Measurements from ENCODE around the gene CLDN15.
"Not testable (repeated sequence)": the region's sequence is repeated elsewhere in the genome, so short reads cannot be mapped to it uniquely, and the experiment has no call there.

The CLDN15 gene

DNA sequence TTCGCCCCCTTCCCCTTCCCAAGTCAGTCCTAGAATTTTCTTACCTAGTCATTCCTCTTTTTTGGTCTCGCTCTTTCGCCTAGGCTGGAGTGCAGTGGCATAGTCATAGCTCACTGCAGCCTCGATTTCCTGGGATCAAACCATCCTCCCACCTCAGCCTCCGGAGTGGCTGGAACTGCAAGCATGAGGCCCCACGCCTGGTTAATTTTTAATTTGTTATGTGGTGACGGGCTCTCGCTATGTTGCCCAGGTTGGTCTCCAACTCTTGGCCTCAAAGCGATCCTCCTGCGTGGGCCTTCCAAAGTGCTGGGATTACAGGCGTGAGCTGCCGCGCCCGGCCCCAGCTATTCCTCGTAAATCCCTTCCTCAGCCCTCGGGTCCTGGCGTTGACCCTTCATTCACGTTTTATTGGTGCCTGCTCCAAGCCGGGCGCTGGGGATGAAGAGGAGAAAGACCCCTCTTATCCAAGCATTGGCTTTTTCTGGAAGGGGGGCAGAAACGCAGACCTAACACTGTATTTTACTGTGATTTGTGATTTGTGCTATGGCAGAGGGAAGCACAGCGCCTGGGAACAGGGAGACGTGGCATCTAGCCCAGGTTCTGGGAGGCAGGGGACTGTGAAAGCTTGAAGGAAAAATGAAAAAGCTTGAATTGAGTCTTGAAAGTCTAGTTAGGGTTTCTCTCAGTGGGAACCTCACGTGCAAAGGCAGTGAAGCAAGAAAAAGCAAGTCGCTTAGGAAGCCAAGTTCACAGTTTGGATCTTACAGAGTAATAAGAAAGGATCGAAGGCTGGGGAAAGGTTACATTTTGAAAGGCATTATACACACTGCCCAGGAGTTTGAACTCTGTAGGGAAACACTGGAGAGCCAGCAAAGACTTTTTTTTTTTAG, 19.1 kb downstream of the CLDN15 start:
- DNase-seq: no peak

DNA sequence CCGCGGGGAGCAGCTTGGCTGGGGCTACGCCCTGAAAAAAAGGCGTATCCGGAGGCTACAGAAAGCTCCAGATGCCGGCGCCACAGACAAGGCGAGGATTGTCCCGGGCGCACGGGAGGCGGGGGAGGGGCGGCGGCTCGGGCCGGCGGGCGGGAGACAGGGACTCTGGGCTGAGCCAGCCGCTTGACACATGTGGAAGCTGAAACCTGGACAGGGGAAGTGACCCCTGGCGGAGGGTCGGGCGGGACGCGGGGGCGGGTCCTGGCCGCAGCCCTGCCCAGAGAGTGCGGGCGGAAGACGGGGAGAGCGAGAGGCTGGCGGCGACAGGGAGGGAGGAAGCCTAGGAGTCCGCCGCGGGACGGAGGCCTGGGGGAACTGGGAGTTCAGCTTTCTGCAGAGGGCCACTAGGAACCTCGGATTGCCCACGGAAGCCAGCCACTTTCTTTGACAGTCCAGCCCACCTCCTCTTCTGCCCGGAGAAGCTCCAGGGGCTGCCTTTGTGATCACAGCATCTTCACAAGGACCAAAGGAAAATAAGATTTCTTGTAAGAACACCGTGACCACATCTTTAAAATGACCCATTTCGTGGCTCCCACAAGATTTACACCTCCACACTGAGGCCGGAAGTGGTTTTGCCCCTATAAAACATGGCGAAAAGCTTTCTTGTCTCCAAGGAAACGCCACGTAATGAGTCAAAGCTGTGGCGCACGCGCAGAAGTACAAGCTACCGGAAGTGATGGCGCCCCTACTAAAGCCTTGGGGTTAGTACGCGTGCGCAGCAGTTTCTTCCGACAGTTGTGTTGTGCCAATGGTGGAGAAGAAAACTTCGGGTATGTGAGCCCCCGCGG, 20.0 kb downstream of the CLDN15 start, which contains the start of the genes PLOD3 and ZNHIT1:
Gene PLOD3, minus strand, starts transcription at position 194 of the 848 bp plus-strand sequence. CDS start 307 bp downstream, outside the sequence.
Gene ZNHIT1, plus strand, starts transcription at position 778 of the 848 bp plus-strand sequence. Its CDS starts 31 bp downstream, at position 809.
- peak; percentile 94 for DNase-seq

DNA sequence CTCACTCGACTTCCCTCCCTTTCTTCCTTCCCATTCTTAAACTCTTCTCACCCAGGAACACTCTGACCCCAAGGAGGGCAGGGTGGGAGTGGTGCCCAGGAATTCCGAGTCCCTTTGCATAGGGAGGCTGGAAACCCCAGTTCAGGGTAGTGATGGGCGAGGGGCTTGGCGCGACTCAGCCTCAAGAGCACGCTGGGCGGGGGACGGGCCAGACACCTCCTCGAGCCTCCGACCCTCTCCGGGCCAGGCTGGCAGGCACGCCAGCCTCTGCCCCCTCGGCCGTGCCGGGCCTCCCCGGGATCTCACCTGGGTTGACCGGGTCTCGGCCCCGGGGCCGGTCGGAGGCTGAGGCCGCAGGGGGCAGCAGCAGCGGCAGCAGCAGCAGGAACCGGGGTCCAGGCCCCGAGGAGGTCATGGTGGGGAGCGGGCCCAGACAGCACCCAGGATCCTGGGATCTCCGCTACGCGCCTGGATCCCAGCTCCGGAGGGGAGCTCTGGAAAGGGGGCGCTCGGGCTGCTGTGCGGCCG, 20.7 kb downstream of the CLDN15 start:
- DNase-seq: no peak

DNA sequence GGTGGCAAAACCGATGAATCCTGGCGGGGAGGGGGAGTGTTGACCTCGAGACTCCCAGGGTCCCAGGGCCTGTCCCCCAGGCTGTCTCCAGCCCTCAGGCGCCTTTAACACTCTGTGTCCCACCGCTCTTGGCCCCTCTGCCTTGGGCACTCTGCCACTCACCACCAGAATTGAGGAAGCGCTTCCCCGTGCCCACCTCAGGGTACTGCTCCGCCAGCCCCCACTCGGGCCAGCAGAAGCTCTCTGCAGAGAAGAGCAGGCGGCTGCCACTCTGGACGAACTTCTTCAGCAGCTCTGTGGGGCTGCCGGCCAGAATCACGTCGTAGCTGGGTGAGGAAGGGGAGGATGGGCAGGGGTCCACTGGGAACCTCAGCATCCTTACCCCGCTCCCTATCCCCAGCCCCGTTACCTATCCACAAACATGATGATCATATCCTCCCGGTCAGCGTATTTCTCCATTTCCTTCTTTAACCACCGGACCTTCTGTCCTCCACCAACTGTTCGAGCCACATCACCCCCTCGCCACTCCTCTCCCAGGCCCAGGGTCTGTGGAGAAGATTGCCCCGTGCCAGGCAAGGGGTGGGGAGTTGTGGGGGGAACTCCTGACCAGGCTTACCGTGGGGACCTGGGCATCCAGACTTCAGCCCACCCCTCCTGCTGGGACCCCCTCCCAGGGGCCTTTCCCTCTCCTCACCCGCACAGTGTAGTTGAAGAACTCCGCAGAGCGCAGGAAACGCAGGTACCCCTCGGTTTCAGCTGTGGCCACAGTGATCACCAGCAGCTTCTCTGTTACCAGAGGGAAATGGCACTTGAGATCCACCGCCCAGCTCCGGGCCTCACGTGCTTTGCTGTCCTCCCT, 21.4 kb downstream of the CLDN15 start:
- no peak for DNase-seq

DNA sequence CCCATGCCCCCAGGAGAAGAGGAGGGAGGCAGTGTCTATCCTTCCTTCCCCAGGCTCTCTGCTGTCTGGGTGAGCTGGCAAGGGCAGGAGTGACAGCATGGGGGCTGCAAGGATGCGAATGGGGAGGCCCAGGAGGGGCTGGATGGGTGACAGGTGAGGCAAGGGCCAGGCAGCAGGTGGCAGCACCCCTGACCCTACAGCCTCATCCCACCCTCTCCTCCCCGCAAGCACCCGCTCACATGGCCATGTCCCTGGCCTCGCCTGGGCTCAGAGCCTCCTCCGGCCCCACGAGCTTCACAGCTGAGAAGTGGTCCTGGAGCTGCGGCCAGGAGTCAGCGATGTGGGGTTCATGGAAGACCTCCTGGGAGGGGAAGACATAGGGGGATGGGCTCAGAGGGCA, 25.6 kb downstream of the CLDN15 start:
- no peak for DNase-seq

DNA sequence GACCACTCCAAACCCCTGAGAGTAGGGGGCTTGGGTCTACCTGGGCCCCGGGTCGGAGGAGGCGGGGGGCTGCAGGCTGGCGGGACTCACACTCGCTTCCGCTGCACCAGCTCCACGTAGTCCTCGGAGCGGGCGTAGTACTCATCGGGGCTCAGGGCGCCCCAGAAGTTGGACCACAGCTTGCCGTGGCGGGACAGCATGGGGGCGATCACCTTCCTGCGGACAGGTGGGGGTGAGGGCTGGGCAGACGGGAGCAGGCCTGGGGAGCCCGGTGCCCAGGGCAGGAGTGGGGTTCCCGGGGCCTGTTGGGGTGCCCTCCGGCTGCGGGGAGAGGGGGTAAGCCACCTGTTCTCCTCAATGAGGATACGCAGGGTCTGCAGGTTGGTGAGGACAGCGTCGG, 26.1 kb downstream of the CLDN15 start:
- DNase-seq: no peak

DNA sequence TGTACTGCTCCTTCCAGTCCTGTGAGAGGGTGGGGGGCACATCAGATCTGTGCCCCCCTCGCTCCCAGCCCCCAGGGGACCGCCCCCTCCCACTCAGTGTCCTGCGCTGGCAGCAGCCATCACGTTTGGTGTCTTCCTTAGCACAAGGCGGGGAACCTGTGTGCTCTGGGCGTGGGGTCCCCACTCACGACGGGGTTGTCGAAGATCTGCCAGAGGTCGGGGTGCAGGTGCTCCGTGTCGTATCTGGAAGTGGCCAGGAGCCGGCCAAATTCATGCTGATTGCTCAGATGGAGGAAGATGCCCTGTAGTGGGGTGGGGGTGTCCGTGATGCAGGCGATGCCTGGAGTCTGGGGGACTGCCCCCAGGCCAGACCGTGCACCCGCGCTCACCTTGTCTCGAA, 27.5 kb downstream of the CLDN15 start:
- no peak for DNase-seq

DNA sequence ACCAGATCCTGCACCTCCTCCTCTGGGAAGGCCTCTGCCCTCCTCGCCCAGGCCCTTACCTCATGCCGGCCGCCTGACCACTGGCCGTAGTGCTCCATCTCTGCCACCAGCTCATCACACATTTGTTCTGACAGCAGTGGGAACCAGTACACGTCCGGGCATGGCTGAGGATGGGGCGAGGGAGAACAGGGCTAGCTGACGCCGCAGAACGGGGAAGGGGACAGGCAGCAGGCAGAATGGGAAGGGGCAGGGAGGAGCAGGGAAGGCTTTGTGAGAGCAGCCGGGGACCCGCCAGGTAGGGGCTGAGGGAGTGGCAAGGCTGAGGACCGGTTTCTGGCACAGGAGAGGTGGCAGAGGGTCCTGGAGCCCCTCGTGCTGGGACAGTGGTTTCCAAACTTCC, 28.8 kb downstream of the CLDN15 start:
- no peak for DNase-seq

DNA sequence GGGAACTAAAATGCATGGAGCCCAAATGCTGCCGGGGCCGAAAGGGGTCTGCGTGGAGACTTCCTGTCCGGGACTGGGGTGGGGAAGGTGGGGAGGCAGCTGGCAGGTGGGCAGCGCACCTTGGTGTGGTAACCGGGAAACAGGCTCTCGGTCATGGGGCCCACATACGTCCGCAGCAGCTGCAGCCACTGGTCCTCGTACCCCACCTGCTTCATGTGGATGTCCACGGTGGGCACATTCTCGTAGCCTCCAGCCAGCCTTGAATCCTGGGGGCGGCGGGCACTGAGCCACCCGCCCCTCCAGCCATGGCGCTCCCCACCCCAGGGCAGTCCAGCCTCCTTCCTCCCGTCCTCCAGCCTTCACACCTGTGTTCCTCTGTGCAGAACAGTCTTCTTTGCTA, 30.1 kb downstream of the CLDN15 start:
- DNase-seq: no peak

DNA sequence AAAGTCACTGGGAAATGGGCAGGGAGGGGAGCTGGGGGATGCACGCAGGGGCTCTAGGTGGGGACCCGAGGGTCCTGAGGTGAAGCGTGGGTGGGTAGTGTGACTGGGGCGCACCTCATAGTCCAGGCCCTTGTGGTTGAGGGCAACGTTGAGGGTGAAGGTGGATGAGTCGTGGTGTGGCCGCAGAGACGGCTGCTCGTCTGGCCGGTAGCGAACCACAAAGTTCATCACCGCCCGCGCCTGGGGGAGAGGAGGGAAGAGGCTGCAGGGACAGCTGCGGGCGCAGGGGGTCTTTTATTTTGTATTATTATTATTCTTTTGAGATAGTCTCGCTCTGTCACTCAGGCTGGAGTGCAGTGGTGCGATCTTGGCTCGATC, 30.9 kb downstream of the CLDN15 start:
- no peak for DNase-seq

DNA sequence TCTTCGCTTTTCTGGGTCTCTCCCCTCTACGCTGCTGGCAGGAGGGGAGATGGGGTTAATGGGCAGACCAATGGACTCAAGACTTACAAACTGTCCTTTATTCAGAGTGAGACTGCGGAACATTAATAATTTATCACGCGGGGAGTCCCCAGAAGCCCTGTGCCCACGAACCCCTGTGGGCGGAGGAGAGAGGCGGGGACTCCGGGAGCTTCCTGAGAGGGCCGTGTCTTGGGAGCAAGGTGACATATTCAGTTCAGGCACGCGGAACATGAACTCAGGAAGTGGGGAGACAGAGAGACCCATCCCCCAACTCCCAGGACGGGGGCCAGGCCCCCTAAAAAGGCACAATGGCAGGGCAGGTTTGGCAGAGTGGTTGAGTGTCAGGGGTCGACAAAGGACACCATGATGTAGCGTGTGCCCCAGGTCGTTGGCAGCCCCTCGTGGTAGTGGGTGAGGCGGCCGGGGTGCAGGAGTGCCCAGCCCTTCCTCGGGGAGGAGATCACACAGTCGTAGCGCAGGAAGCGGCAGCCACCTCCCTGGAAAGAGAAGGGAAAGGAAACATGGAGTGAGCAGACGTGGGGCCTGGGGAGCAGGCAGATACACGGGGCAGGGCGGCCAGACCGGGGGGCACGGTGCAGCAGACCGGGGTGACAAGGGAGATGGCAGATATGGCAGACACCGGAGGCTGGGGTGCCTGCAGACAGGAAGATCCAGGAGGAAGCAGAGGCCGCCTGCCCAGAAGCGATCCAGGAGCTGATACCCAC, 31.5 kb downstream of the CLDN15 start:
- no peak for DNase-seq

DNA sequence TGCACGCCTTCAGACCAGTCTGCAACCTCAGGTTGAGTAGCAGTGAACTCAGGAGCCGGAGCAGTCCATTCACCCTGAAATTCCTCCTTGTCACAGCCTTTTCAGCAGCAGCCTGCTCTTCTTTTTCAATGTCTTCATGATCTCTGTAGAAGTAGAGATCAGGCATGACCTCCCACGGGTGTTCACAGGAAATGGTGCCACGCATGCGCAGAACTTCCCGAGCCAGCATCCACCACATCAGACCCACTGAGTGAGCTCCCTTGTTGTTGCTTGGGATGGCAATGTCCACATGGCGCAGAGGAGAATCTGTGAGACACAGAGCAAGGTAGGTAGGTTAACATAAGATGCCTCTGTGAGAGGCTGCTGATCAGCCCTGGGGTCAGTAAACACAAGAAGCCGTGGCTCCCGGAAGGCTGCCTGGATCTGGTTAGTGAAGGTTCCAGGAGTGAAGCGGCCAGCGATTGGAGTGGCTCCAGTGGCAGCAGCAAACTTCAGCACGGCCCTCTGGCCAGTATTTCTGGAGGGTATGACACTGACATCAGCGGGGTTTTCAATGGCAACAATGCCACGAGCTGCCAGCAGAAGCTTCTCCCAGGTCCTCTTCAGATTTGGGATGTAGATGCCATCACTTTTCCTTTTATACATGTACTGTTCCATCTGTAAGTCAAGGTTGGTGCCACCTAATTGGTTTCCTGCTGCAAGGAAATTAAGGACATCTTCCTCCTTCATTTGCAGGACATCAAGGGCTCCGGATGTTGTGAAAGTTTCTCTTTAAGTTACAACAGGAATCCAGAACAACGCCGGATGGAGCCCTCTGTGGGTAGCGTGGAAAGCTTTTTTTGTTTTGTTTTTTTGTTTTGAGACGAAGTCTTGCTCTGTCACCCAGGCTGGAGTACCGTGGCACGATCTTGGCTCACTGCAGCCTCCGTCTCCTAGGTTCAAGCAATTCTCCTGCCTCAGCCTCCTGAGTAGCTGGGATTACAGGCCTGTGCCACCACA, 33.6 kb downstream of the CLDN15 start:
- peak; percentile 17 for DNase-seq

DNA sequence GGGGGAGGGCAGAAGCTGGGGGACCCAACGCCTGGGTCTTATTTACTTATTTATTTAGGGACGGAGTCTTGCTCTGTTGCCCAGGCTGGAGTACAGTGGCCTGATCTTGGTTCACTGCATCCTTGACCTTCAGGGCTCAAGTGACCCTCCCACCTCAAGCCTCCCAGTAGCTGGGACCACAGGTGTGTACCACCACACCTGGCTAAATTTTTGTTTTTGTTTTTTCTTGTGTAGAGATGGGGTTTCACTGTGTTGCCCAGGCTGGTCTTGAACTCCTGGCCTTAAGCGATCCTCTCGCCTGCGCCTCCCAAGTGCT, 35.0 kb downstream of the CLDN15 start:
- no peak for DNase-seq

DNA sequence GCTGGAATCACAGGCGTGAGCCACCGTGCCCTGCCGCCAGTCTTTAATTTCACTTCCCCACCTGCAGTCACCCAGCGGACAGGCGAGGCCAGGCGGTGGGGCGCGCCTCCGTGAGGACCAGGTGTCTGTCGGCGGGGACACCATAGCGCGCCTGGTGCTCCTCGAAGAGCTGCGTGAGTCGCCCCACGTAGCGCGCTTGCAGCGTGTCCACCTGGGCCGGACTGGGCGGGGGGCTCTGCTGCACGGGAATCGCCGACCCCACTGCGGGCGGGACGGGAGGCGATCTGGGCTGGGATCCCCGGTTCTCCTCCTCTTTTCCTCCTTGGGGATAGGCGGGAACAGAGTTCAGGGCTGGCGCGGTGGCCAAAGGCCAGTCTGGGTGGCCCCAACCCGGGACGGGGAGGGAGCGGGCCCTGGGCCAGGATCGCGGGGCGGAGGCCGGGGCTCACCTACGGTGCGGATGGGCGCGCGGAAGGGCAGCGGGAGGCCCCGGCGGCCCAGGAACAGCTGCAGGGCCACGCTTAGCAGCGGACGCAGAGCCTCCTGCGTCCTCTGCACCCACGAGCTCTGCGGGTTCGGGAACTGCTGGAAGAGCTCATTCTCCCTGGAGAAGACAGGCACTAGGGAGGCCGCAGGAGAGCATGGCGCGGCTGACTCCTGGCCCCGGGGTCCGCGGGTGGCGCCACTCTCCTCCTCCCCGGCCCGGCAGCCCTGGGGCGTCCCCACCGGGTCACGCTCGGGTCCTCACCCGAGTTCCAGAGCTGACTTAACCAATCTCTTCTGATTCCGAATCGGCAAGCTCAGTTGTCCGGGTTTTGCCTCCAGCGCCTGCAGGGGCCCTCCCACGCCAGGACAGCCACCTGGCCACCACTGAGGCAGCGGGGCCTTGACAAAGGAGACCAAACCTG, 35.7 kb downstream of the CLDN15 start:
- no peak for DNase-seq

DNA sequence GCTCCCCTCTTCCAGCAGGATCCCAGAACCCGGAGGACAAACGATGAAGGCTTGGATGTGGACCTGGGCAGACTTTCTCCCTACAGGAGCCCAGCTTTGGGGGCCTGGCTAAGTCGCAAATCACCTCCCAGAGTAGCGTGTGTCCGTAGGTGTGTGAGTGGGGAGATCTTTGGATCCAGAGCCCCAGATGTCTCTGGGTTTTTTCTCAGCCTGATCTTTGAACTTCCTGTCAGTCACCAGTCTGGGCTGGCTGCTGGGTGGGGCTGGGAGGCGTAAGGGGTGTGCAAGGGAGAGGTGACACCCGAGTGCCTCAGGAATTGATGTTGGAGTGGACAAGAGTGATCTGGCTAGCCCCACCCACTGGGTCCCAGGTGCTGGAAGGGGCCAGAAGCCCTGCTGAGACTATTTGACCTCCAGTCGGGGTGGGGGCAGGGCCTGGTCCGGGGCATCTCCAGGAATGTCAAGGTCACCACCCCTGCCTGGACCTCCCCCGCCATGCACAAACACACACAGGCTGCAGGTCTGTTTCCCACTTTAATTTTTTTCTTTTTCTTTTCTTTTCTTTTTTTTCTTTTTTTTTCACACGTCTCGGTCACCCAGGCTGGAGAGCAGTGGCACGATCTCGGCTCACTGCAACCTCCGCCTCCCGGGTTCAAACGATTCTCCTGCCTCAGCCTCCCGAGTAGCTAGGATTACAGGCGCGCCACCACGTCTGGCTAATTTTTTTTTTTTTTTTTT, 36.6 kb downstream of the CLDN15 start, which contains the start of gene MOGAT3:
Gene MOGAT3, minus strand, starts transcription at position 175 of the 738 bp plus-strand sequence. CDS start 182 bp downstream, outside the sequence.
- no peak for DNase-seq

DNA sequence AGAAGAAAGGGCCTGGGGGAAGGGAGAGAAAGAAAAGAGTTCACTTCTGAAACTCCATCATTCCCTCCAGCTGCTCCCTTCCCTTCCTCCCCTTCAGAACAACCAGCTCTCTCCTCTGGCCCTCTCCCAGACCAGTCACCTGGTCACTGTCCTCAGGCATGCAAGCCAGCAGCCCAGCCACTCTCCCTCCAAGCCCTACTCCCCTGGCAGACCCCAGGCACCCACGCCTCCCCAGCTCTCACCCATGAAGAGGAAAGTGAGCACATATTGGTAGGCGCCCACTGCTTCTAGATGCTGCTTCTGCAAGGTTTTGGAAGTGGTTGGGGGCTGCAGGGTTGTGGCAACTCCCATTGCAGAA, 37.1 kb downstream of the CLDN15 start:
- DNase-seq: no peak

DNA sequence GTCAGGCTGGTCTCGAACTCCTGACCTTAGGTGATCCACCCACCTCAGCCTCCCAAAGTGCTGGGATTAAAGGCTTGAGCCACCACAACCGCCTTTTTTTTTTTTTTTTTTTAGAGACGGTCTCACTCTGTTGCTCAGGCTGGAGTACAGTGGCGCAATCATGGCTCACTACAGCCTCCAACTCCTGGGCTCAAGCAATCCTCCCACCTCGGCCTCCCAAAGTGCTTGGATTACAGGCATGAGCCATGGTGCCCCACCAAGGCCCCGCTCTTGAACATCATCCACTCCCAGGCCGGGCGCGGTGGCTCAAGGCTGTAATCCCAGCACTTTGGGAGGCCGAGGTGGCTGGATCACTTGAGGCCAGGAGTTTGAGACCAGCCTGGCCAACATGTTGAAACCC, 38.1 kb downstream of the CLDN15 start:
- not testable (repeated sequence) for DNase-seq

DNA sequence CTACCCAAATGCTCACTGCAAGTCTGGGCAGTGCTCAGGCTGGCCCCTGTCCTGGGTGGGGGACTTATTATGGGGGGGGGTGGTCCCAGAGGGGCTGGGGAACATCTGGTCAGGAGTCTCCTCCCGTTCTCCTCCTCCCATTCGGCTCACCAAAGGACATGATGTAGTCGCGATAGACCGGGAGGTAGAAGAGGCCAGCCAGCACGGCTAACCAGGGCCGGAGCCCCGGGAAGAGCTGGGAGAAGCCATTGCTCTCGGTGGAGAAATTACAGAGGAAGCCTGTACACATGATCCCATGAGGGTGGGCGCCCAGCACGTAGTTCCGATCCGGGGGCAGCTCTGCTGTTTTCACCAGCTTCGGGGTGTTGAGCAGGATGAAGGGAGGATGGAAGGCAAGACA, 39.1 kb downstream of the CLDN15 start:
- no peak for DNase-seq

DNA sequence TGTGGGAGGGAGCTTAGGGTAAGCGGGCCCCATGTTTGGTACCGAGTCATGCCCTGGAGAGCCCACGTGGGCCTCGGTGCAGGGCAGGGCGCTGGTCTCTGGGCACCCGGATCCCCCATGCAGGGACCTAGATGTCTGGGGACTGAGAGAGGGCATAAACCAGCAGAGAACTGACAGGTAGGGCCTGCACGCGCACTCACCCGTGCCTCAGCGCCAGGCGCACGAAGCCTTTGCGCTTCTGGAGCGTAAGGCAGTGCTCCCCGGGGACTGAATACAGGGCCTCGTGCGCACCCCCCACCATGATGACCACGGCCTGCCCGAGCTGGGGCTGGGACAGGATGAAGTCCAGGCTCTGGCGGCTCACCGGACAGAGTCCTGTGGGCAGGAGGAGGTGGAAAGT, 39.6 kb downstream of the CLDN15 start:
- DNase-seq: no peak

All from stimulated activated naive CD4-positive, alpha-beta T cell treated with Interleukin-2 at 50 U/mL for 16 hours (primary cell).